Urinary bladder (tissue), 4 donors: ENCODE data around the gene LY6G5B. TPM values are rescaled to one million over a fixed set of nuclear protein-coding genes. Genes with fewer than 3 reads are reported as not detected.

ENCODE experiments used
- DNase-seq: peaks from one replicate; pipeline ENCODE4 v3.0.0-alpha.2; 2015; ENCODE audit errors: extremely low spot score
- H3K27ac ChIP-seq: one replicate; pipeline ENCODE4 v1.5.1; 2013; ENCODE audit warnings: low read depth, mild to moderate bottlenecking, moderate library complexity
- H3K36me3 ChIP-seq: one replicate; pipeline ENCODE4 v1.6.1; 2013; ENCODE audit warnings: mild to moderate bottlenecking, moderate library complexity; ENCODE audit not compliant: insufficient read depth
- H3K4me1 ChIP-seq: one replicate; pipeline ENCODE4 v1.6.1; 2013; ENCODE audit warnings: mild to moderate bottlenecking, moderate library complexity; ENCODE audit not compliant: insufficient read depth
- H3K4me3 ChIP-seq: one replicate; pipeline ENCODE4 v1.5.1; 2013; ENCODE audit warnings: low read depth, low read length
- WGBS: extraction: QIAGEN DNeasy Blood & Tissue Kit; methylation state at CpG from one replicate; pipeline ENCODE4 v1.1.7; 2013; 5-methylcytosine and 5-hydroxymethylcytosine counted together
- polyA plus RNA-seq: library from polyadenylated mRNA; stranded (reverse); fragments of 200-250 nt; gene quantifications from one replicate; pipeline ENCODE4 v1.2.3, GENCODE V29; 2013
- total RNA-seq: library from RNA; depleted of rRNA; stranded (reverse); fragments of >200 nt; gene quantifications from one replicate; pipeline ENCODE4 v1.2.3, GENCODE V29; 2014
- donor health status: healthy with polysubstance abuse.
- donor health status: healthy.

Gene LY6G5B
- total and polyA plus RNA-seq, 2 donors: 6.0 to 7.2 TPM

- H3K27ac ChIP-seq: peak overlapping the region; percentile 54
- no peaks in the 10 kb centered on the region for H3K4me1 ChIP-seq
- no peaks in the 10 kb centered on the region for H3K36me3 ChIP-seq
- no peak for DNase-seq
- under 1% methylated on average over 40 of the region's 40 CpGs for WGBS
- H3K4me3 ChIP-seq: peak overlapping the region; percentile 36
Observed at GRCh38 chr6:31681135-31681671, 11.4 kb downstream of the LY6G5B start.

DNA sequence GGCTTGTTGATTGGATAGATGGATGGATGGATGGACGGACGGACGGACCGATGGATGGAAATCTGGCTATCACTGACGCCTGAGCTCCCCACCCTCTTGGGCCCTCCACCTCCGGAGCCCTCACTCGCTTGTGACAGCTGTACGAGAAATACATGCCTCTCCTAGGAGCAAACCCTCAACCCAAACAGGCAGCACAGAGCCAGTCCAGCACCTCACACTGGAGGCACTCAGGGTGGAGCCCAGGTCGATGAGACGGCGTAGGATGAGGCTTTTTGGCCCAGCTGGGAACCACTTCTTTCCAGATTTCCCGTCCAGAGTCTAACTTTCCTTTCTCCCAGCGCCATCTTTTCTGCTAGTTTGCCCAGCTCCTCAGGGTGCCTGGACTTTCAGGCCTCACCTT, 13.8 kb downstream of the LY6G5B start:
- 65% methylated on average over 13 of the region's 13 CpGs for WGBS
- no peaks in the 10 kb centered on the region for H3K4me1 ChIP-seq
- H3K27ac ChIP-seq: no peak overlapping the region
- no peak for DNase-seq
- no peaks in the 10 kb centered on the region for H3K36me3 ChIP-seq
- H3K4me3 ChIP-seq: no peak overlapping the region

- 83% methylated on average over 5 of the region's 5 CpGs for WGBS
- Histone ChIP-seq H3K36me3 (peaks cover 4% of the 10 kb centered on the region), H3K4me3 (no peak overlapping the region), H3K27ac (no peak overlapping the region), H3K4me1 (no peaks in the 10 kb centered on the region)
- DNase-seq: no peak
Observed at GRCh38 chr6:31686483-31686882, 16.7 kb downstream of the LY6G5B start.

DNA sequence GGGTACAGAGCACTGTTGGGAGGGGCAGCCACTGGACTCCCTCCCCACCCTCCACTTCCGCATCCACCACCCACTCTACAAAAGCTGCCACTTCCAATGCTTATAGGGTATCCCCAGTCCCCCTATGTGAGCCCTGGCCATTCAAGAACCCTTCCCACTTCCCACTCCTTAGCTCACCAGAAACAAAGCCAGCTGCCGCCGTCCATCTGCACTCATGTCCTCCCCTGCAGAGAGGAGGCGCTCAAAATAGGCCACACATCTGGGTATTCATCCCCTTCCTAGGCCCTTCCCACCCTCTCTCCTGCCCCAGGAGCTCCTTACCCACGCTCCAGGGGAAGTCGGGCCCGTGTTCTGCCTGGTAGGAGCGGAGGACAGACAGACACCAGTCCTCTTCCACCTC, 17.5 kb downstream of the LY6G5B start:
- no peak for DNase-seq
- no peak overlapping the region for H3K27ac ChIP-seq
- no peaks in the 10 kb centered on the region for H3K4me1 ChIP-seq
- WGBS: 87% methylated on average over 8 of the region's 8 CpGs
- H3K36me3 ChIP-seq: peaks cover 5% of the 10 kb centered on the region
- H3K4me3 ChIP-seq: no peak overlapping the region

DNA sequence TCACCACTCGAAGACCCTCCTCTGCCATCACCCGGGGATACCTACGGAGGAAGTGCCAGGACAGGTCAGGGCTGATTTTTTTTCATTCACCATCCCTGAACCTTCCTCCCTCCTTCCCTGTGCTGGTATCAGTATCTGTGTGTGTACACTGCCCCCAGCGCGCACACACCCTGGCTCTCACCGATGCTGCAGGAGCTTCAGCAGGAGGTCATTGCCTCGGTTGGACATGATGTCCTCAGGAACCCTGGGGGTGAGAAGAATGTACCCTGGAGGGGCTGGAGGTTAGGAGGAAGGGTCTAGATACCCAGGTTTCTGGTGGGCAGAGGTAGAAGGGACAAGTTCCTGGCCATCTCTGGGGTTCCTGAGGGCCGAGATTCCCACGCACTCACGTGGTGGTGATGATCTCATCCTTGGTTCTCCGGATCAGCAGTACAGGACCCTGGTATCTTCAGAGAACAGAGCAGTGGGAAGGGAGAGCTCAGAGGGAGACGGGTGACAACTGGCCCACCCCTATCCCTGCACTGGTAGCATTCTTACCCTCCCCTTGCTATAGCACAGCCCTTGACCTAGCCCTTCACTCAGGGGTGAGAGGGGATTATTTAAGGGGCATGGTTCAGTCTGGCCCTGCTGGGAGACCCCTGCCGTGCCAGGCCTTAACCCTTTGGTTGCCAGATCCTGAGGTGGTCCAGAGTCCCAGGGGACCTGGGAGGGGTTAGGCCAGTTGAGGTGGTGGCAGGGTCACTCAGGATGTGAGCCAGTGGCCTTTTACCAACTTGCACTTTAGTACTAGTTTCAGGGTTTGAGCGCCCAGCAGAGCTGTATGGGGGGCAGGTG, 18.3 kb downstream of the LY6G5B start:
- no peak for DNase-seq
- no peak overlapping the region for H3K27ac ChIP-seq
- no peaks in the 10 kb centered on the region for H3K4me1 ChIP-seq
- no peak overlapping the region for H3K4me3 ChIP-seq
- 80% methylated on average over 14 of the region's 14 CpGs for WGBS
- peaks cover 5% of the 10 kb centered on the region for H3K36me3 ChIP-seq

GRCh38 chr6:31689249-31690110, 19.7 kb downstream of the LY6G5B start:
- no peak for DNase-seq
- Histone ChIP-seq H3K36me3 (peaks cover 5% of the 10 kb centered on the region), H3K4me3 (no peak overlapping the region), H3K4me1 (no peaks in the 10 kb centered on the region), H3K27ac (no peak overlapping the region)
- WGBS: 78% methylated on average over 11 of the region's 11 CpGs

DNA sequence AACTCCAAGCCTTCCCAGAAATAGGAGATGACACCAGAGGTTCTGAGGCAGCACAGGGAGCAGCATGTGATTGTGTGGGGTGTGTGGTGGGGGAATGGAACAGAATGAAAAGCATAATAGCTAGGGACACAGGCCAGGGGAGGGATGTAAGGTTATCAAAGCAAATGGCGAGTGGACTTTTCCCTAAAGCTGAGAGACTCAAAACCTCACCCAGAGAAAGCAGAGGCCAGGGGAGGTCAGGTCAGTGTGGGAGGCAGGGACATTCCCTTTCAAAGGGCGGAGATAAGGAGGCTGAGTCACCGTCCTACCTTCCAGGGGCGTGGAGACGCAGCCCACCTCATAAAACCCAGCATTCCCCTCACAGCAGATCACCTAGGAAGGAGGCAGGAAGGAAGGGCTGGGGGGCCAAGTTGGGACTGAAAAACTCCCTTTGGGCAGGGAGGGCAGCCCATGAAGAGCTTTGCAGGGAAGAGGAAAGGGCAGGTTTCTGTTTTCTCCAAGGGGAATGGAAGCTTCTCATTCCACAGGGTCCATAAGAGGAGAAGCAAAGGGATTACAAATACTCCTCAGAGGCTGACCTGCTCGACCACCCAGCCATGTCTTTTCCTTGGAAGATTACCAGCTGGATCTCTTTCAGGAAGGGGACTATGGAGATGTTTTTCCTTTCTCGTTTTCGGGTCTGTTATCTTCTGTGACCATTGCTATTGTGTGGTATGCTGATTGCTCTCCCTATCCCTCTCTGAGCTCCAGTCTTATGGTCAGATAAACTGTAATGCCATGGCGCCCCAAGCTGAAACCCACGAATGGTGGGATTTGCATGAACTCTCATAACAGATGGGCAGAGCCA, 20.7 kb downstream of the LY6G5B start:
- 70% methylated on average over 10 of the region's 10 CpGs for WGBS
- no peaks in the 10 kb centered on the region for H3K4me1 ChIP-seq
- peaks cover 5% of the 10 kb centered on the region for H3K36me3 ChIP-seq
- H3K27ac ChIP-seq: no peak overlapping the region
- DNase-seq: no peak
- H3K4me3 ChIP-seq: no peak overlapping the region

- Histone ChIP-seq H3K4me1 (no peaks in the 10 kb centered on the region), H3K4me3 (no peak overlapping the region), H3K36me3 (peaks cover 5% of the 10 kb centered on the region), H3K27ac (no peak overlapping the region)
- 90% methylated on average over 6 of the region's 6 CpGs for WGBS
- no peak for DNase-seq
Observed at GRCh38 chr6:31691078-31691463, 21.3 kb downstream of the LY6G5B start.

- Histone ChIP-seq H3K36me3 (peaks cover 5% of the 10 kb centered on the region), H3K4me1 (no peaks in the 10 kb centered on the region), H3K4me3 (no peak overlapping the region), H3K27ac (no peak overlapping the region)
- no peak for DNase-seq
- 95% methylated on average over 12 of the region's 12 CpGs for WGBS
Observed at GRCh38 chr6:31691564-31692108, 21.9 kb downstream of the LY6G5B start.

GRCh38 chr6:31692353-31692752, 22.6 kb downstream of the LY6G5B start:
- Histone ChIP-seq H3K4me3 (no peak overlapping the region), H3K4me1 (no peaks in the 10 kb centered on the region), H3K36me3 (peaks cover 5% of the 10 kb centered on the region), H3K27ac (no peak overlapping the region)
- no peak for DNase-seq
- 82% methylated on average over 4 of the region's 4 CpGs for WGBS

GRCh38 chr6:31692886-31693285, 23.1 kb downstream of the LY6G5B start:
- Histone ChIP-seq H3K27ac (no peak overlapping the region), H3K4me3 (no peak overlapping the region), H3K4me1 (no peaks in the 10 kb centered on the region), H3K36me3 (peaks cover 5% of the 10 kb centered on the region)
- DNase-seq: no peak
- 89% methylated on average over 9 of the region's 9 CpGs for WGBS

- 91% methylated on average over 6 of the region's 6 CpGs for WGBS
- H3K4me3 ChIP-seq: no peak overlapping the region
- no peak overlapping the region for H3K27ac ChIP-seq
- DNase-seq: no peak
- no peaks in the 10 kb centered on the region for H3K4me1 ChIP-seq
- H3K36me3 ChIP-seq: peaks cover 5% of the 10 kb centered on the region
Observed at GRCh38 chr6:31693535-31693934, 23.8 kb downstream of the LY6G5B start.

DNA sequence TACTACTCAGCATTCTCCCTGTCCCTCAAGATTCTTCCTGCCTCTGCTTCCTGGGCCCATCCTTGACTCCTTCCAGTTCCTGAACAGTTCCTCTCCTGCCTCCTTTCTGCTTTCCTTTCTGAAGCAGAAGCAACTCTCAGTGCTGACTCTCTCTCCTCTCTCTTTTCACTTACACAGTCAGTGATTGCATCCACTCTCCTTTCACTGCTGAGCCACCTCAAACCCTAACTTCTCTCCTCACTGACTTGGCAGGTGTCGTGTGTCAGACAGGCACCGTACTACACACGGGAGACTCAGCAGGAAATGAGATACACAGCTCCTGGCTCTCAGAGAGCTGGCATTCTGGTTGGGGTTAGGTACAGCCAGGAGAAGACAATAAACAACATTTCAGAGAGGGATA, 27.8 kb downstream of the LY6G5B start:
- Histone ChIP-seq H3K4me1 (no peaks in the 10 kb centered on the region), H3K36me3 (no peaks in the 10 kb centered on the region), H3K27ac (no peak overlapping the region), H3K4me3 (no peak overlapping the region)
- no peak for DNase-seq
- 49% methylated on average over 3 of the region's 3 CpGs for WGBS
